ENCODE results near the gene BEX4.

DNA sequence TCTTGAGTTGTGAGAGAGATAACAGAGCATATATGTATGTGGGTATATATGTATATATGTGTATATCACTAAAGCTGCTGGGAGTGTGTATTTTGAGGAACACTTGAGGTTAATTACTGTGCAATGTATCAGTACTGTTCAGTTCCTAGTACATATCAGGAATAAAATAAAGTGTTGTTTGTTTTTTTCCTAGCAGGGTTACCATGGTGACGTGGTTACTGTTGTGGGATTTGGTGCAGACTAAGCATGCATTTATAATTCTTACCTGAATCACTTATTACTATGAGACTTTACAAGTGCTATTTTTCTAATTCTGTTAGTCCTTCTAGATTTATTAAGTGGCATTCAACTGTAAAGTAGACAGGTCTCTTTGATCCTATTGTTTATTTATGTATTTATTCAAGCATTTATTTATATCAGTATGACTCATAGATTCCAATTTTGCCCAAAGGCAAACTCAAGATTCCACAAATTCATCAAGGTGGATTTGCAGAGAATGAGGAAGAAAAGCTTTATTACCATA, 26.9 kb upstream of the BEX4 start:
- TF ChIP-seq, protein P1, sequence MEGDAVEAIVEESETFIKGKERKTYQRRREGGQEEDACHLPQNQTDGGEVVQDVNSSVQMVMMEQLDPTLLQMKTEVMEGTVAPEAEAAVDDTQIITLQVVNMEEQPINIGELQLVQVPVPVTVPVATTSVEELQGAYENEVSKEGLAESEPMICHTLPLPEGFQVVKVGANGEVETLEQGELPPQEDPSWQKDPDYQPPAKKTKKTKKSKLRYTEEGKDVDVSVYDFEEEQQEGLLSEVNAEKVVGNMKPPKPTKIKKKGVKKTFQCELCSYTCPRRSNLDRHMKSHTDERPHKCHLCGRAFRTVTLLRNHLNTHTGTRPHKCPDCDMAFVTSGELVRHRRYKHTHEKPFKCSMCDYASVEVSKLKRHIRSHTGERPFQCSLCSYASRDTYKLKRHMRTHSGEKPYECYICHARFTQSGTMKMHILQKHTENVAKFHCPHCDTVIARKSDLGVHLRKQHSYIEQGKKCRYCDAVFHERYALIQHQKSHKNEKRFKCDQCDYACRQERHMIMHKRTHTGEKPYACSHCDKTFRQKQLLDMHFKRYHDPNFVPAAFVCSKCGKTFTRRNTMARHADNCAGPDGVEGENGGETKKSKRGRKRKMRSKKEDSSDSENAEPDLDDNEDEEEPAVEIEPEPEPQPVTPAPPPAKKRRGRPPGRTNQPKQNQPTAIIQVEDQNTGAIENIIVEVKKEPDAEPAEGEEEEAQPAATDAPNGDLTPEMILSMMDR (IDR thresholded peaks at IDR 0.05), result no peak
- TF ChIP-seq POLR2A (IDR thresholded peaks at IDR 0.05) (no peak), POLR2AphosphoS5 (IDR thresholded peaks at IDR 0.05) (no peak)
